PC-3 (cell line): ENCODE data around the gene TC2N.

Experiments used
- CTCF ChIP-seq: fragments of 300-600 bp; sonication (generic); conservative IDR thresholded peaks from 2 replicates; pipeline ENCODE4 v1.5.1; 2017; ENCODE audit warnings: antibody characterized with exemption, low read depth, mild to moderate bottlenecking, low read length
- EZH2 ChIP-seq: fragments of 300-600 bp; sonication (generic); IDR thresholded peaks from one replicate; pipeline ENCODE4 v1.6.1; 2017; ENCODE audit warnings: antibody characterized with exemption, mild to moderate bottlenecking, low read length; ENCODE audit not compliant: unreplicated experiment
- EZH2phosphoT487 ChIP-seq: fragments of 300-600 bp; sonication (generic); IDR thresholded peaks from 2 replicates; pipeline ENCODE4 v1.6.1; 2018; ENCODE audit warnings: mild to moderate bottlenecking, antibody characterized with exemption, low read length, borderline replicate concordance

- TF ChIP-seq CTCF, result no peak
- no peak for TF ChIP-seq EZH2
- TF ChIP-seq EZH2phosphoT487, result no peak
These were observed 53.0 kb downstream of the TC2N start for GRCh38 chr14:91814317-91814716.
